Right renal cortex interstitium (tissue), 3 donors: ENCODE data around the gene TRIAP1. TPM values are rescaled to one million over a fixed set of nuclear protein-coding genes. Genes with fewer than 3 reads are reported as not detected.

Experiments used
- DNase-seq, 3 donors: peaks; one replicate each; pipeline ENCODE4 v3.0.0-alpha.2; 2013; ENCODE audit warnings: low read depth in 3 of 3, low spot score in 2 of 3
- polyA plus RNA-seq, 3 donors: library from polyadenylated mRNA; unstranded; fragments of 120-200 nt; gene quantifications; one replicate each; pipeline ENCODE4 v1.2.1, GENCODE V29; 2013; ENCODE audit not compliant: insufficient read length in 3 of 3

TRIAP1 gene
- polyA plus RNA-seq, 3 donors = 45.7 to 50.4 (median 49.2) TPM

DNA sequence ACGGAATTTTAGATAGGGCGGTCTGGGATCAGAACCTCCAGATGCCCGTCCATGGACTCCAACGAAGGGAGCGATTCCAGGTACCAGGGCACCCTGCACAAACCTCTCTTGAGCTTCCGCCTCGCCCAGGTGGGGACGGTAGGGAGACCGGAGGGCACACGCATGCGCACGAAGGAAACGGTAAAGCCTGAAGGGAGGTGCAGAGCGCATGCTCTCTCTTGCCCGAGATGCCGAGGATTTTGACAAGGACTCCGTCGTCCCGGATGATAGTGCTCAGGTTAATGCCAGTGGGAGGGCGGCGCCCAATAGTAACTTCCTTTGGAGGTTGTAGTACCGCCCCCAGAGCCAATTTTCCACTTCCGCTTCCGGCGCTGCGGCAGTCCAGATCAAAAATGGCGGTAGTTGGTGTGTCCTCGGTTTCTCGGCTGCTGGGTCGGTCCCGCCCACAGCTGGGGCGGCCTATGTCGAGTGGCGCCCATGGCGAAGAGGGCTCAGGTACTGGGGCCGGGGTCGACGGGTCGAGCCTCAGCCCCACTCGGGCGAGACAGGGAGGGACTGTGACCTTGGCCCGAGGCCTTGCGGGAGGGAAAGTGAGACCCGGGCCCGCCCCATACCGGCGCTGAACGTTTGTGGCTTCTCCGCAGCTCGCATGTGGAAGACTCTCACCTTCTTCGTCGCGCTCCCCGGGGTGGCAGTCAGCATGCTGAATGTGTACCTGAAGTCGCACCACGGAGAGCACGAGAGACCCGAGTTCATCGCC is 8.3 kb downstream of the TRIAP1 start, which contains the start of gene COX6A1:
COX6A1 (plus strand) TSS at position 379 of the 760 bp plus-strand sequence; CDS start at position 393, 14 bp downstream.
- DNase-seq = peak in 2 of 3 donors; percentile 85 to 89

DNA sequence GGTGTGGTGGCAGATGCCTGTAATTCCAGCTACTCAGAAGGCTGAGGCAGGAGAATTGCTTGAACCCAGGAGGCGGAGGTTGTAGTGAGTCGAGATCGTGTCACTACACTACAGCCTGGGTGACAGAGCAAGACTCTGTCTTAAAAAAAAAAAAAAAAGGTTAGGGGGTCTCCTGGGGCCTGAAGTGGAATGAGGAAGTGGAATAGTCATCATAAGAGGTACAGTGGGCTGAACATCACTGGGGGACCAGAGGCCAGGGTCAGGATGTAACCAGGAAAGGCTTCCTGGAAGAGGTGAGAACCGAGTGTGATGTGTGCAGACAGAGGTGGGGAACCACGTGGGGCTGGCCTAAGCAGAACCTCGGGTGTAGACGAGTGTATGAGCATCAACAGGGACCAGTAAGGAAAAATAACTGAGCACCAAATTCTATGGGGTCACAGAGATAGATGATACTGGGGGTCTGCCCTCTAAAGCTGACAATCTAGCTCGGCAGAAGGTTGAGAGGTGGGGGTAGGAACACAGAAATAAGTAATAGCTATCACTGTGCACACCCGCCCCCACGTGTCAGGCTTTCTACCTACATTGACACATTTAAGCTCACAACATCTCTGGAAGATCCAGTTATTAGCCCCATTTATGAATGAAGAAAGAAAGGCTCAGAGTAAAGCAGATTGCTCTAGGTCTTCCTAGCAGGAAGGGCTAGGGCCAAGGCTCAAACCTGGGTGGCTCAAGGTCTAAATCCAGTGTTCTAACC is 13.2 kb downstream of the TRIAP1 start:
- no peak for DNase-seq

DNA sequence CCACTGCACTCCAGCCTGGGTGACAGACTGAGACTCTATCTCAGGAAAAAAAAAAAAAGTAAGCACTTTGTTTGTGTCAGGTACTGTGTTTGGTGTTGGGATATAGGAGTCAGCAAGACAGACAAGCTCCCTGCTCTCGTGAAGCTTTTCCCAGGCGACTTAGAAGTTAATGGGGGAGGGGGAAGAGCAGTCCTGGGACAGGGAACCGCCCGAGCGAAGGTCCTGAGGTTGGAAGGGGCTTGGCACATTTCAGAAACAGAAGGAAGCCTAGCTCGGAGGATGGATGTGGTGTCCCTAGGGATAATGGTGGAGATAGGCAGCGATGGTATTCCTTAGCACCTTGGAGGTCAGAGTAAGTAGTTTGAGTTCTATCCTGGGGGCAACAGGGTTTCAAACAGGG is 16.8 kb downstream of the TRIAP1 start:
- DNase-seq = no peak

DNA sequence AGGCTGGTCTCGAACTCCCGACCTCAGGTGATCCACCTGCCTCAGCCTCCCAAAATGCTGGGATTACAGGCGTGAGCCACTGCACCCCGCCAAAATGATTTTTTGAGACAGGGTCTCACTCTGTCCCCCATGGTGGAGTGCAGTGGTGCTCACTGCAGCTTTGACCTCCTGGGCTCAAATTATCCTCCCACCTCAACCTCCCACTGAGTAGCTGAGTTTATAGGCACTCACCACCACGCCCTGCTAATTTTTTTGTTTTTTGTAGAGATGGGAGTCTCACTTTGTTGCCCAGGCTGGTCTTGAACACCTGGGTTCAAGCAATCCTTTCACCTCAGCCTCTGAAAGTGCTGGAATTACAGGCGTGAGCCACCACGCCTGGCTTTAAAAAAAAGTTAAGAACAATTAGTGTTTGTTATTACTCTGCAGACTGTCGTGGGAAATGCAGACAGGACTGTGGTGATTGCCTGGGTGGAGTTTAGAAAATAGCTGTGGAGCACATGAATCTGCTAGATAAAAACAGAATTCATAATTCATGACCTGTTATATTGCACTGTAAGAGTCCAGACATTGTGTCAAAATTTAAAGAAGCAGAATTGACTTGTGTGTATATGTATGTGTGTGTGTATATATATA is 17.5 kb downstream of the TRIAP1 start:
- no peak for DNase-seq

DNA sequence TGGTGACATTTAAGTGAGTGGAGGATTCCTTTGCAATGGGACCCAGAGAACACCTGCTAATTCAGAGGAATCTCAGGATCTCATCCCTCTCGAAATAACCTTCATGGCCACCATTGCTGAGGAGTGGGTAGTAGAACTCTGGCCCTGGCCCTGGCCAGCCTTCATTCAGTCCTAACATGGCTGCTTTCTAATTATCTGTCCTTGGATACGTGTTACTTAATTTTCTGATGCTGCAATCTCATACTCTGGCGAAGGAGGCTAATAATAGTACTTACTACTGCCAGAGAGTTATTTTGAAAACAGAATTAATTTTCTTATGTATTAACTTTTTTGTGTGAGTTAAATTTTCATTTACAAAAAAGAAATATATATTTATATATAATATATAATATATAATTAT is 20.4 kb downstream of the TRIAP1 start:
- no peak for DNase-seq

DNA sequence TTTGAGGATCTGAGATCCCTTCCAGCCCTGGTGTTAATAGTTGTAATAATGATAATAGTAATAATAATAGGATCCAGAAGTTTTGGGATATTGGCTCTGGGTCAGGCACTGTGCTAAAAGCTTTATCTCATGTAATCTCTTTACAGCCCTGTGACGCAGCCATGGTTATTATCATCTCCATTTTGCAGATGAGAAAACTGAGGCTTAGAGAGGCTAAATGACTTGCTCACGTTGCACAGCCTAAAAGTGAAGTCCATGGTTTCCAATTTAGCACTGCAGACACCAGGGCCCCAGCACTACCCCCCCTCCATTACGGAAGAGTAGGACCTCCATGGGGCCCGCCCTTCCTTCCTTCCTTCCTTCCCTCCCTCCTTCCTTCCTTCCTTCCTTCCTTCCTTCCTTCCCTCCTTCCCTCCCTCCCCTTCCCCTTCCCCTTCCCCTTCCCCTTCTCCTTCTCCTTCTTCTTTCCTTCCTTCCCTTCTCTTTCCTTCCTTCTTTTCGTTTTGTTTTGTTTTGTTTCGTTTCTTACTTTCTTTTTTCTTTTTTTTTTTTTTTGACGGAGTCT is 23.2 kb downstream of the TRIAP1 start:
- DNase-seq = no peak

DNA sequence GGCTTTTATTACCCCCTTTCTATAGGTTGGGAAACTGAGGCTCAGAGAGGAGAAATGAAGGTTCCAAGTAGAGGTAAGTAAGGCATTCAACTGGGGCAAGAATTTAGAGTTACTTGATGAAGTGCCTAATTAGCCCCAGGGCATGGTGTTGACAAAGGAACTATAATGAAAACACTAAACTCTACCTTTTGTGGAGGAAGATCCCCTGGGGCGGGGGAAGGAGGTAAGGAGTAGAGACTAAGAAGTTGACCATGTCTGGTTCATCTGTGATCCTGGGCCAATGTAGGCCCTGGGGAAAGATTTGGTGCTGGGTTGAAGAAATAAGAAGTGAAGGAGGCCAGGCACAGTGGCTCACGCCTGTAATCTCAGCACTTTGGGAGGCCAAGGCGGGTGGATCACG is 24.5 kb downstream of the TRIAP1 start:
- DNase-seq = no peak

DNA sequence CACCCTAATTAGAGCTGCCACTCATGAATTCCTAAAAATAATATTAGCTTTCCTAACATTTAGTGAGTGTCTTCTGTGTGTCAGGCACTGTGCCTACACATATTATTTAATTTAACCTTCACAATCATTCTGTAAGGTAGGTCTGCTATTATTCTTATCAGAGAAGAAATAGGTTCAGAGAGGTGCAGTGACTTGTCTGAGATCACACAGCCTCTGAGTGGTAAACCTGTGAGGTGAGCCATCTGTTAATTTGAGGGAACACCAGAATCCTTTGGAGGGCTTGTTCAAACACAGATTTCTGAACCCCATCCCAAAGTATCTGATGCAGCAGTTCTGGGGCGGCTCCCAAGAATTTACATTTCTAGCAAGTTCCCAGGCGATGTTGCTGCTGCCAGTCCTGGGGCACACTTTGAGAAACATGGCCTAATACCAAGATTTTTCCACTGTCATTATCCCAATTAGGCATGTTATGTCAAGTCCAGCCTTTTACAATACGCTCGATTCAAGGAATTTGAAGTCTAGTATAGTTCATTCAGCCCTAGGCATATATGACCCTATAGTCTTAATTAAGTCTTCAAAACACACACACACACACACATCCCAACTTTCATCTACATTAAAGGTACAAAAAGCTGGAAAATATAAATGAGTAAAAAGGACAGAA is 28.1 kb downstream of the TRIAP1 start:
- DNase-seq = no peak

DNA sequence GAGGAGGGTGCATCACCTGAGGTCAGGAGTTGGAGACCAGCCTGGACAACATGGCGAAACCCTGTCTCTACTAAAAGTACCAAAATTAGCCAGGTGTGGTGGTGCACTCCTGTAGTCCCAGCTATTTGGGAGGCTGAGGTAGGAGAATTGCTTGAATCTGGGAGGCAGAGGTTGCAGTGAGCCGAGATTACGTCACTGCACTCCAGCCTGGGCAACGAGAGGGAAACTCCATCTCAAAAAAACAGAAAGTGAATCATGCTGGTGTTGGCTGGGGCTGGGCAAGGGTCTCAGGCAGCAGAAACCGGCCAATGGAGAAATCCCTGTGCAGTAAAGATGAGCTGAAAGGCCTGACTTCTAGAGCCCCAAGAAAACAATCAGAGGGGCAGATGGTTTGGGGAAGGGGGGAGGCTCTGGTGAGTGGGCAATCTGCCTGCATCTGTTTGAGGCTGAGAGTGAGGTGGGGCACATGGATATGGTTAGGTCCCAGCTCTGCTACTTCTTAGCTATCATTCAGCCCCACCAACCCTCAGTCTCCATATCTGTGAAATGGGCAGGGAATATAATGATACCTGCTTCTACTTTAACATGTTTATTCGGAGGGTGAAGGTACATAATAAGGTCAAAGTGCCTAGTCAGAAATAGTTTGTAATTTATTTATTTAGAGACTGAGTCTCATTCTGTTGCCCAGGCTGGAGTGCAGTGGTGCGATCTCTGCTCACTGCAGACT is 29.5 kb downstream of the TRIAP1 start:
- DNase-seq = no peak

DNA sequence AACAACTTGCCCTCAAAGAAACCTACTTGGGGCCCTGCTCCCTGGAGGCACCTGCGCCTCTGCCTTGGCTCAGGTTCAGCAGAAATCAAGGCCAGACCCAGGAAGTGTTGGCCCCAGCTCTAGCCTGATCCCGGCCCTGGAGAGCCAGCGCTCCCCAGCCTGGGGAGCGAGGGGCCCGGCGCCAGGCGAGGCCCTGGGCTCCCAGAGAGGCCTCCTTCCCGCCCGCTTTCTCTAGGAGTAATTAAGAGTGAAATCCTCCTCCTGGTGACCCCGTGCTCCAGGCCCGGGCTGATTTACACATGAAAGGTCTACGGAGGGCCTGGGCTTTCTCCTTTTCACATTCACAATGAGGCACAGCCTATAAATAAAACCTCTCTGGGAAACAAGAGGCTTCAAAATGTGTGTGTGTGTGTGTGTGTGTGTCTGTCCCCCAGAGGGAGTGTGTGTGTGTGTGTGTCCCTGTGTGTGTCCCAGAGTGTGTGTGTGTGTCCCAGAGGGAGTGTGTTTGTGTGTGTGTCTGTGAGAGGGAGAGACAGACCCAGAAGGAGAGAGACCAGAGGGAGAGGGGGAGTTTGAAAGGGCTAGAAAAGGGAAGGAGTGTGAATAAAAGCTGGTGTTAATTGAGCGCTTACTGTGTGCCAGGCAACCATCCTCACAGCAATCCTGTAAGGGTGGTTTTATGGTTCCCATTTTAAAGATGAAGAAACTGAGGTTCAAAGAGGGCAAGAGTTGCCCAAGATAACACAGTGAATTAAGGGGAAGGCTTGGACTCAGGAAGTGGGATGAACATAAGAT is 32.1 kb downstream of the TRIAP1 start:
- DNase-seq = peak in 2 of 3 donors; percentile 77 to 80

DNA sequence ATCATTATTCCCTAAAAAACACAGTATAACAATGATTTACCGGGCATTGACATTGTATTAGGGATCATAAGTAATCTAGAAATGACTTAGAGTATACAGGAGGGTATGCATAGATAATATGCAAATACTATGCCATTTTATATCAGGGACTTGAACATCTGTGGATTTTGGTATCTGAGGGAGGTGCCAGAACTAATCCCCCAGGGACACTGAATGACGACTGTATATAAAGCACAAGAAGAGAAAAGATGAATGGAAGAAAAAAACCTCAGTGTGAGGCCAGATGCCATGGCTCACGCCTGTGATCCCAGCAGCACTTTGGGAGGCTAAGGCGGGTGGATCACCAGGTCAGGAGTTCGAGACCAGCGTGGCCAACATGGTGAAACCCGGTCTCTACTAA is 33.8 kb downstream of the TRIAP1 start:
- no peak for DNase-seq

DNA sequence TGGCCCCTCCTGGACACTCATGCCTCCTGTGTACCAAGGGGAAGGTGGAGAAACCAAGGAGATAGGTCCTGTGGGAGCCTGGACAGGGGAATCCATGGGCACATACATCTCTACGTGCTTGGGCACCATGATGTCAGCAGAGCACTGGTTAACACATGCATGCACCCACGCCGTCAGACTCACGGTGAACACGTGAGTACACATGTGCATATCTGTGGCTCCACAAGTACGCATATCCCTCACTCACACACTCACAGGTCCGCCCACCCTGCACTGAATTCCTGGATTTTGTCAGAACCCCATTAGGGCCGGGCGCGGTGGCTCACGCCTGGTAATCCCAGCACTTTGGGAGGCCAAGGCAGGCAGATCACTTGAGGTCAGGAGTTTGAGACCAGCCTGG is 37.4 kb downstream of the TRIAP1 start:
- no peak for DNase-seq

DNA sequence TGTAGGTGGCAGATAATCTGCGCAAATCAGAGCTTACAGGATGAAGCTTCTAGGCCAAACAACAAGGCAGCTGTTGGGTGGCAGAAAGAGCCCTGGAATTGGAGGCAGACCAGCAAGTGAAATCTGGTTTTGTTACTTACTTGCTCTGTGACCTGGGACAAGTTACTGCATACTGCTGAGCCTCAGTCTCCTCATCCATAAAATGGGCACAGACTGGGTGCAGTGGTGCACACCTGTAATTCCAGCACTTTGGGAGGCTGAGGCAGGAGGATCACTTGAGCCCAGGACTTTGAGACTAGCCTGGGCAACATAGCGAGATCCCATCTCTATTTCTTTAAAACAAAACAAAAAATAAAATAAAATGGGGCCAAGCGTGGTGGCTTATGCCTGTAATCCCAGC is 39.6 kb downstream of the TRIAP1 start:
- DNase-seq = no peak

DNA sequence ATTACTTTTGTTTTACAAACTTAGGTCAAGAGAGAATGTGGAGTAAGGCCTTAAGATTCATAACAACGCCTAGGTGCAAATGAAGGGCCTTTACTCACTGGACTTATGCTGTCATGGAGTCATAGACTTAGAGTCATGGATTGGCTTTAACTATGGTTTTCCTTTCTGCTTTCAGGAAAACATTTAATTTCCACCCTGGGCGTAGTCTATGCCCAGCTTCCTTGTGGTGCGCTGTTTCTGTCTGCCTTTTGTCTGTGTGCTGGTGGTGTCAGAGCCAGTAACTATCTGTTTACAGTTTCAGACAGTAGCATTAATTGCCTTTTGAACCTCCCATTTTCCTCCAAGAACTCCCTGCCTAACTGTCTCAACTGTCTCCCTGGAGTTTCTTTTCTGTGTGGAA is 40.1 kb downstream of the TRIAP1 start:
- no peak for DNase-seq

DNA sequence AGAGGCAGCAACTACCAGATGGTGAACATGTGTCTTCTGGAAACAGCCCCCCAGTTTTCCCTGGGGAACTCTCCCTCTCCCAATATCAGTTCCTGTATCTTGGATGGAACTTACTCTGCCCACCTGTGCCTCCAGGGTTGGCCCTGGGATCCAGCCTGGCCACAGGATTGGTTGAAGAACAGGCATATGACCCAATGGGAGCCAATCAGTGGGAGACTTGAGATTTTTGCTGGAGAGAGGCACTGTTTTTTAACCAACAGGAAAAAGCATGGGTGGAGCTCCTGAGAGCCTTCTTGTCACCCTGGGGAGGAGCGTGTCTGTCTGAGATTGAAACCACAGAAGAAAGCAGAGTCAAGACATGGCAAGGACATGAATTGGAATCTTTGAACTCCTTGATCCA is 41.9 kb downstream of the TRIAP1 start:
- DNase-seq = no peak

DNA sequence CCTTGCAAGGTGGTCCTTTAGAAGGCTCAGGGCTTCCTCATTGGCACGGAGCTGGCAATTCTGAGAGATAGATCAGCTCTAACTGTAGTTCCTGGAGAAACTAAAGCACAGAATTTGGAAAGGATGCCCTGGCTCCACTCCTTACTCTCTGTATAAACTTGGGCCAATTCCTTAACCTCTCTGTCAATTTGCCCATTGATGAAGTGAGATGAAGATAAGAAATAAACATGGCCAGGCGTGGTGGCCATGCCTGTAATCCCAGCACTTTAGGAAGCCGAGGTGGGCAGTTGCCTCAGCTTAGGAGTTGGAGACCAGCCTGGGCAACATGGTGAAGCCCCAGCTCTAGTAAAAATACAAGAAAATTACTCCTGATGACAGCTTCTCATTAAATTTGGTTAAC is 42.3 kb downstream of the TRIAP1 start:
- DNase-seq = no peak

DNA sequence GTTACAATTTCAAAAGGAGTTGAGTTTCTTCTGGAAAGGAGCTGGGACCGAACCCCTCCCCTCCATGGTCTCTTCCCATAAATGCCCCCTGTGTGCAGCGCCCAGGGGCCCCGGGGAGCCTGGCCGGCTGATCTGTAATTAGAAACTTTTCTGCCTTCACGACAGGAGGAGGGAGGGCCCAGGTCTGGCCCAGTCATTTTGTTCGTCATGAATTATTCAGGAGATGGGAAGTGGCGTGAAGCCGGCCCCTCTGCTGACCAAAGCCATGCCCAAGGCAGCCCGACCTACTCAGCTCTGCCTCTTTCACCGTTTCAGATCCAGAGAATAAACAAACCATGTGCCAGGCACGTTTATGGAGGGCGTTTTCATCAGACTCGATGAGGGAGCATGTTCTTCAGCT is 44.0 kb downstream of the TRIAP1 start:
- no peak for DNase-seq

DNA sequence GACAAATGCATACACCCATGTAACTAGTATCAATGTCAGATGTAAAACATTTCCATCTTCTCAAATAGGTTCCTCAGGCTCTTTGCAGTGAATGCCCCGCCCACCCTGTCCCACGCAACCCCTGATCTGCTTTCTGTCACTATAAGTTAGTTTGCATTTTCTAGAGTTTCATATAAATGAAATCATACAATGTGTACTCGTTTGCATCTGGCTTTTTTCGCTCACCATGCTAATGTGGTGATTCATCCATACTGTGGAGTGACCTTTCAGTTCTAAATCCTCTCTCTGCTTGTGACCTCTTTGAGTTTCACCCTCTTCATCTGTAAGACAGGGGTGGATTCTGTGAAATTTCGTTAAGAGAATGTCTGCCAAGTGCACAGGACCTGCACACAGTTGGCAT is 46.7 kb downstream of the TRIAP1 start:
- no peak for DNase-seq

DNA sequence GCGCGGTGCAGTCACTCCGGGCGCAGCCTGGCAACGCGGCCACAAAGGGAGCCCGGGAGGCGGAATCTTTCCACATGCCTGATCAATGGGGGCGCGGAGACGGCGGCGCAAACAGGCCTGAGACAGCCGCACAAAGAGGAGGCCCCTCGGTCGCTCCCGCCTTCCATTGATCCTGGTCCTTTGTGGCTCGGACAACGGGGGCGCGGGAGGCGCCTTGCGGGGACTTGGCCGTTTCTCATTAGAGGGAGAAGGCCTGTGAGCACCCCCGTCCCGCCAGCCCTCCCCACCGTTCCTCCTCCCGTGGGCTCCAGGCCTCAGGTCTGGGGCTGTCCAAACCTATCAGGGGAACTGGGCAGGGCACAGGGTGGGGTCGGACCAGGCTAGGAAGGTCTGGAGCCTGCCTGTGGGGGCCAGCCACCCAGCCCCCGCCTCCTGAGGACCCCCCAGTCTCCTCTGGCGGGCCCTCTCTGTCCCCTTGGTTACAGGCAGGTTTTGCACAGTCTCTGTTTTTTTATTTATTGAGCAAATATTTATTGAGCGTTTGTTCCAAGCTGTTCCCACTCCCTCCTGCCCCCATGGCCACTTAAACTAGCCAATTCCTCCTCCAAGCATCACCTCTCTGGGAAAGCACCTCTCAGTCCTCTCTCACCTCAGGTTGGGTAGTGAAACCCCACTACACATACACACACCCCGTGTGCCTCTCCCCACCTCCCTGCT is 48.2 kb downstream of the TRIAP1 start:
- no peak for DNase-seq
